ENCODE results near the gene YPEL2.

YPEL2 gene

GRCh38 chr17:59427996-59428395, 96.5 kb downstream of the YPEL2 start:
- CTCF ChIA-PET = interaction anchor here (1.5 to 23.0 kb wide), 5 partner anchors 14 to 117 kb away, joined by 3 to 170 read pairs (median 13); no protein-coding TSS in a partner anchor
- DNase-seq (ENCODE audit: extremely low spot score) = no peak
- no peak for TF ChIP-seq CTCF (IDR thresholded peaks at IDR 0.05; ENCODE audit: control extremely low read depth, extremely low read depth, low read depth, missing control alignments)
- POLR2A ChIA-PET = no interaction called here

GRCh38 chr17:59428916-59429485, 97.5 kb downstream of the YPEL2 start:
- ChIA-PET POLR2A (no interaction called here), CTCF (interaction anchor here (0.7 to 23.0 kb wide), 4 partner anchors 13 to 193 kb away, joined by 3 to 170 read pairs (median 76); no protein-coding TSS in a partner anchor)
- TF ChIP-seq CTCF (IDR thresholded peaks at IDR 0.05; ENCODE audit: control extremely low read depth, extremely low read depth, low read depth, missing control alignments) = no peak

GRCh38 chr17:59431601-59432000, 100.1 kb downstream of the YPEL2 start:
- CTCF ChIA-PET = interaction anchor here (0.8 to 23.0 kb wide), 6 partner anchors 8 to 164 kb away, joined by 3 to 170 read pairs (median 6); no protein-coding TSS in a partner anchor
- no peak for TF ChIP-seq CTCF (IDR thresholded peaks at IDR 0.05; ENCODE audit: control extremely low read depth, extremely low read depth, low read depth, missing control alignments)
- DNase-seq (ENCODE audit: extremely low spot score) = no peak
- POLR2A ChIA-PET = no interaction called here

More at GRCh38 chr17:59428916-59429485, 97.5 kb downstream of the YPEL2 start:
- DNase-seq (ENCODE audit: extremely low spot score) = no peak

GRCh38 chr17:59432657-59433056, 101.2 kb downstream of the YPEL2 start:
- TF ChIP-seq CTCF (IDR thresholded peaks at IDR 0.05; ENCODE audit: control extremely low read depth, extremely low read depth, low read depth, missing control alignments) = no peak
- POLR2A ChIA-PET = no interaction called here
- DNase-seq (ENCODE audit: extremely low spot score) = no peak
- CTCF ChIA-PET = interaction anchor here (0.8 to 23.0 kb wide), 6 partner anchors 9 to 120 kb away, joined by 3 to 170 read pairs (median 6); no protein-coding TSS in a partner anchor

GRCh38 chr17:59433586-59433985, 102.1 kb downstream of the YPEL2 start:
- no peak for DNase-seq (ENCODE audit: extremely low spot score)
- CTCF ChIA-PET = interaction anchor here (1.1 to 23.0 kb wide), 7 partner anchors 8 to 209 kb away, joined by 3 to 207 read pairs (median 8); no protein-coding TSS in a partner anchor
- POLR2A ChIA-PET = no interaction called here
- no peak for TF ChIP-seq CTCF (IDR thresholded peaks at IDR 0.05; ENCODE audit: control extremely low read depth, extremely low read depth, low read depth, missing control alignments)

- POLR2A ChIA-PET = no interaction called here
- CTCF ChIA-PET = interaction anchor here (1.1 to 23.0 kb wide), 6 partner anchors 11 to 210 kb away, joined by 3 to 207 read pairs (median 5); no protein-coding TSS in a partner anchor
- no peak for TF ChIP-seq CTCF (IDR thresholded peaks at IDR 0.05; ENCODE audit: control extremely low read depth, extremely low read depth, low read depth, missing control alignments)
- no peak for DNase-seq (ENCODE audit: extremely low spot score)
Observed at GRCh38 chr17:59434429-59434828, 103.0 kb downstream of the YPEL2 start.

Measured in GM10248 (cell line).